Stimulated activated CD4-positive, alpha-beta T cell treated with anti-CD3 and anti-CD28 coated beads, Interleukin-1b, Interleukin-23, amount 100 ng/mL, for 4 hours (primary cell): ENCODE results near the gene TIMM22.

Source experiments
- DNase-seq, 2 donors: peaks; one replicate each; pipeline ENCODE4 v3.0.0-alpha.2; 2020; ENCODE audit warnings: low read depth in 2 of 2

The TIMM22 gene

GRCh38 chr17:1019451-1019850 is 22.5 kb downstream of the TIMM22 start:
- DNase-seq = no peak

GRCh38 chr17:1021147-1021546 is 24.2 kb downstream of the TIMM22 start:
- DNase-seq = no peak

GRCh38 chr17:1022278-1023024 is 25.5 kb downstream of the TIMM22 start:
- no peak for DNase-seq

GRCh38 chr17:1024076-1024475 is 27.1 kb downstream of the TIMM22 start:
- DNase-seq = no peak

GRCh38 chr17:1025733-1026598 is 29.0 kb downstream of the TIMM22 start:
- no peak for DNase-seq

GRCh38 chr17:1026599-1026975 is 29.7 kb downstream of the TIMM22 start:
- no peak for DNase-seq

- DNase-seq = no peak
Observed at GRCh38 chr17:1027044-1027443, 30.1 kb downstream of the TIMM22 start.

GRCh38 chr17:1029196-1029921 is 32.4 kb downstream of the TIMM22 start:
- DNase-seq = no peak

GRCh38 chr17:1029922-1030644 is 33.2 kb downstream of the TIMM22 start:
- DNase-seq = no peak

- DNase-seq = no peak
Observed at GRCh38 chr17:1030684-1031532, 34.0 kb downstream of the TIMM22 start.

GRCh38 chr17:1031711-1032110 is 34.8 kb downstream of the TIMM22 start:
- DNase-seq = no peak

- no peak for DNase-seq
Observed at GRCh38 chr17:1032391-1032790, 35.5 kb downstream of the TIMM22 start.

GRCh38 chr17:1033503-1033902 is 36.6 kb downstream of the TIMM22 start:
- no peak for DNase-seq

GRCh38 chr17:1034652-1035210 is 37.8 kb downstream of the TIMM22 start:
- no peak for DNase-seq

GRCh38 chr17:1035546-1036170 is 38.7 kb downstream of the TIMM22 start:
- DNase-seq = no peak

- no peak for DNase-seq
Observed at GRCh38 chr17:1036171-1036844, 39.4 kb downstream of the TIMM22 start.

GRCh38 chr17:1036845-1037237 is 39.9 kb downstream of the TIMM22 start:
- DNase-seq = no peak

GRCh38 chr17:1037238-1037879 is 40.4 kb downstream of the TIMM22 start:
- no peak for DNase-seq
